Testis (tissue), 2 donors: Measurements from ENCODE around the gene CADM1.

Experiments
- POLR2A ChIP-seq: fragments of 450-650 bp; IDR thresholded peaks from one replicate; pipeline ENCODE4 v1.6.1; 2017; ENCODE audit warnings: antibody characterized with exemption, mild to moderate bottlenecking, moderate library complexity
- TF ChIP-seq, protein P1 (sequence below), 3 experiments: fragments of 450-650 bp in 2 of 3; fragments of 200-600 bp in 1 of 3; sonication (generic) in 1 of 3; IDR thresholded peaks; one replicate each; pipeline ENCODE4 v1.5.1; 2016 to 2019; ENCODE audit warnings: antibody characterized with exemption in 3 of 3, mild to moderate bottlenecking in 2 of 3, moderate library complexity in 1 of 3

DNA sequence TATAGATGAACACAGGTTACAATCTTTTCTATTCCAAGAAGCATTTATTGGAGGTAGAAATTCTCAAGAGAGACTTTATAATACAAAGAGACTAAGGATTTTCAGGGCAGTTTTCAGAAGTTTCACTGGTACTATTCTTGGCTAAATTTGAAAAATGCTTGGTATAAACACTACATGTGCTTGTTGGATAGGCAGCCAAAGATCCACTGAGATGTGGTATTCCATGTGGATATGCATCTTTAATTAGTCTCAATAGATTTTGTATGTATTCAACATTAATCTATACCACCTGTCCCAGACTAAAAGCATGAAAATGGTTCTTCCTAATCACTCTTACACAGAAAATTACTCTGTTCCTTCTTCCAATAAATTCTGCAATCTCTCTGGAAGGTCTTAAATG lies 232.6 kb downstream of the CADM1 start:
- TF ChIP-seq, protein P1, sequence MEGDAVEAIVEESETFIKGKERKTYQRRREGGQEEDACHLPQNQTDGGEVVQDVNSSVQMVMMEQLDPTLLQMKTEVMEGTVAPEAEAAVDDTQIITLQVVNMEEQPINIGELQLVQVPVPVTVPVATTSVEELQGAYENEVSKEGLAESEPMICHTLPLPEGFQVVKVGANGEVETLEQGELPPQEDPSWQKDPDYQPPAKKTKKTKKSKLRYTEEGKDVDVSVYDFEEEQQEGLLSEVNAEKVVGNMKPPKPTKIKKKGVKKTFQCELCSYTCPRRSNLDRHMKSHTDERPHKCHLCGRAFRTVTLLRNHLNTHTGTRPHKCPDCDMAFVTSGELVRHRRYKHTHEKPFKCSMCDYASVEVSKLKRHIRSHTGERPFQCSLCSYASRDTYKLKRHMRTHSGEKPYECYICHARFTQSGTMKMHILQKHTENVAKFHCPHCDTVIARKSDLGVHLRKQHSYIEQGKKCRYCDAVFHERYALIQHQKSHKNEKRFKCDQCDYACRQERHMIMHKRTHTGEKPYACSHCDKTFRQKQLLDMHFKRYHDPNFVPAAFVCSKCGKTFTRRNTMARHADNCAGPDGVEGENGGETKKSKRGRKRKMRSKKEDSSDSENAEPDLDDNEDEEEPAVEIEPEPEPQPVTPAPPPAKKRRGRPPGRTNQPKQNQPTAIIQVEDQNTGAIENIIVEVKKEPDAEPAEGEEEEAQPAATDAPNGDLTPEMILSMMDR (IDR thresholded peaks at IDR 0.05) = no peak
- no peak for TF ChIP-seq POLR2A
